ENCODE data around the gene PODXL2. TPM values are rescaled to one million over a fixed set of nuclear protein-coding genes. Genes with fewer than 3 reads are reported as not detected.

The PODXL2 gene
- total RNA-seq, 3 donors from 2014 or later: 5.4 to 18.5 (median 16.2) TPM

DNA sequence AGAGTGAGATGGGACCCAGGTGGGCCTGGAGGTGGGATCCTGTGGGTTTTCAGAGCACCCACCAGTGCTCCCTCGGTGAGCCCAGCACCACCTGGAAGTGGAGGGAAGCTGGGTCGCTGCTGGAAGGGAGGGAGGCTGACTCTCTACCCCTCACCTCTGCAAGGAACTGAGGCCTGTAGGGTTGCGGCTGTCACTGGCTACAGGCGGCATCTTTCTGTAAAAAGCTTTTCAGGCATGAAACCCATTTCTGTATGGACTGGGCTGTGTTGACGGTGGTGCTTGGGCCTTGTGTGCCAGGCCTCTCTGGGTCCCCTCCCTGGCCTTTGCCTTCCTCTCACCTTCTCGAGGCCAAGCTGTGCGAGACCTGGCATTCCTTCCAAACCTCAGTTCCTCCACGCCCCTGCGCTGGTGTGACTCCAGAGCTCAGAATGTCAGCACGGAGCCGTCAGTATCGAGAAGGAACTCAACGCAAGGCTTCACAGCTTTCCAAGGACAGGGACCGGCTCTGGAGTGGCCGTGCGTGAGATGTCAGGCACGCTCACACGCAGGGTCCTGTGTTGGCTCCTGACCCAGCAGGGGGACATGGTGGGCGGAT is 60.4 kb downstream of the PODXL2 start:
- peak in 2 of 3 donors; percentile 21 to 35 for DNase-seq
- Histone ChIP-seq H3K9me3 (no peaks in the 10 kb centered on the region), H3K36me3 (ENCODE audit: low read depth) (peaks cover 3% of the 10 kb centered on the region), H3K4me3 (no peak overlapping the region), H3K4me1 (ENCODE audit: low read depth) (peaks cover 2% of the 10 kb centered on the region)
- TF ChIP-seq, protein P1, sequence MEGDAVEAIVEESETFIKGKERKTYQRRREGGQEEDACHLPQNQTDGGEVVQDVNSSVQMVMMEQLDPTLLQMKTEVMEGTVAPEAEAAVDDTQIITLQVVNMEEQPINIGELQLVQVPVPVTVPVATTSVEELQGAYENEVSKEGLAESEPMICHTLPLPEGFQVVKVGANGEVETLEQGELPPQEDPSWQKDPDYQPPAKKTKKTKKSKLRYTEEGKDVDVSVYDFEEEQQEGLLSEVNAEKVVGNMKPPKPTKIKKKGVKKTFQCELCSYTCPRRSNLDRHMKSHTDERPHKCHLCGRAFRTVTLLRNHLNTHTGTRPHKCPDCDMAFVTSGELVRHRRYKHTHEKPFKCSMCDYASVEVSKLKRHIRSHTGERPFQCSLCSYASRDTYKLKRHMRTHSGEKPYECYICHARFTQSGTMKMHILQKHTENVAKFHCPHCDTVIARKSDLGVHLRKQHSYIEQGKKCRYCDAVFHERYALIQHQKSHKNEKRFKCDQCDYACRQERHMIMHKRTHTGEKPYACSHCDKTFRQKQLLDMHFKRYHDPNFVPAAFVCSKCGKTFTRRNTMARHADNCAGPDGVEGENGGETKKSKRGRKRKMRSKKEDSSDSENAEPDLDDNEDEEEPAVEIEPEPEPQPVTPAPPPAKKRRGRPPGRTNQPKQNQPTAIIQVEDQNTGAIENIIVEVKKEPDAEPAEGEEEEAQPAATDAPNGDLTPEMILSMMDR (IDR thresholded peaks at IDR 0.05): no peak
- intact Hi-C loops (cut with DNase I, micrococcal nuclease): no loop called here
- ATAC-seq: no peak

DNA sequence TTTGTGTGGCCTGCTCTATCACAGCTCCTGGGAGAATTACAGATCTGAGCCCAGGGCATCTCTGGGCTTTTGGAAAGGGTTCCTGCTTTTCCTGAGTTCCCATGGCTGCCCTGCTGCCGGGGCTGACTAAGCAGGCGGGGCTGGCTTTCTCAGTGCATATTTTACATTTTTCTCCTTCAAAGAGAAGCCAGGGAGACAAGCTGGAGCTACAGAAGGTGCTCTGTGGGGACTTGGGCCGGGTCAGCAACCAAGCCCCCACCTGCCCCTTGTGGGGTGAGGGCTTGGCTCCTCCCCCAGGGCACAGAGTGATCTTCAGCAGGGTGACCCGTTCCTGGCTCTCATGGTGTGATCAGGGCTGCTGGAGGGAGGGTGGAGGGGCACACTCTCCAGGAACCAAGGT is 61.1 kb downstream of the PODXL2 start:
- ATAC-seq: no peak
- TF ChIP-seq, protein P1 (IDR thresholded peaks at IDR 0.05): no peak
- no peaks in the 10 kb centered on the region for H3K9me3 ChIP-seq
- intact Hi-C loops (cut with DNase I, micrococcal nuclease): loop anchor here in 1 of 2 donors (10.0 kb wide), 1 partner anchor 125 kb away; no protein-coding TSS in a partner anchor
- H3K36me3 ChIP-seq (ENCODE audit: low read depth): peaks cover 3% of the 10 kb centered on the region
- H3K4me3 ChIP-seq: no peak overlapping the region
- DNase-seq: peak in 2 of 3 donors; percentile 14 to 23
- H3K4me1 ChIP-seq (ENCODE audit: low read depth): peaks cover 2% of the 10 kb centered on the region

DNA sequence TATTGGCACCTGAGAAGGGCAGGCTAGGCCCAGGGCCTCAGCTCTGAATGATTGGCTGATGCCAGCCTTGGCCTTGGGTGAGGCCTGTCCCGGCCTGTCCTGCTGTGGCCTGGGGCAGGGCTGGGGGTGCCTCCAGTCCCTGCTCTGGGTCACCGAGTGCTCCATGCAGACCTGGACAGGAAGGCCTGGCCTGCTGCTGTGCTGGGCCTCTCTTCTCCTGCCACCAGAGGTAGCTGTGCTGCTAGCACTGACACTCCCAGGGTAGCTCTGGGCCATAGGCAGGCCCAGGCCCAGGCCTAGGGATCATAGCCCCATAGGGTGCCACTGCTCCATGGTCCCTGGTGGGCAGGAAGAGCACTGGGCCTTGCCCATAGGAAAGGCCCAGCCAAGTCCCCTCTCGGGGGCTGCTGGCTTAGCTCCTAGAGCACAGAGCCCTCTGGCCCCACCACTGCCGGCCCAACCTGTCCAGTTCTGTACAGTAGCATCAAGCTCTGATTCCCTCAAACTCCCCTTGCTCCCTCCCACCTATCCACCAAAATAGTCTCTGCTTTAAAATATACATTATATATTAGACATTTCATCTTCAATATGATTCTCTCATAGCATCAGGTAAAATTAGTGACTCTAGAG is 62.0 kb downstream of the PODXL2 start:
- Histone ChIP-seq H3K9me3 (no peaks in the 10 kb centered on the region), H3K36me3 (ENCODE audit: low read depth) (peaks cover 3% of the 10 kb centered on the region), H3K4me1 (ENCODE audit: low read depth) (peaks cover 2% of the 10 kb centered on the region), H3K4me3 (no peak overlapping the region)
- DNase-seq (peak; percentile 42 to 50 (median 47)), ATAC-seq (peak; percentile 73)
- TF ChIP-seq, protein P1 (IDR thresholded peaks at IDR 0.05): no peak
- intact Hi-C loops (cut with DNase I, micrococcal nuclease): loop anchor here in 1 of 2 donors (10.0 kb wide), 1 partner anchor 124 kb away; no protein-coding TSS in a partner anchor

DNA sequence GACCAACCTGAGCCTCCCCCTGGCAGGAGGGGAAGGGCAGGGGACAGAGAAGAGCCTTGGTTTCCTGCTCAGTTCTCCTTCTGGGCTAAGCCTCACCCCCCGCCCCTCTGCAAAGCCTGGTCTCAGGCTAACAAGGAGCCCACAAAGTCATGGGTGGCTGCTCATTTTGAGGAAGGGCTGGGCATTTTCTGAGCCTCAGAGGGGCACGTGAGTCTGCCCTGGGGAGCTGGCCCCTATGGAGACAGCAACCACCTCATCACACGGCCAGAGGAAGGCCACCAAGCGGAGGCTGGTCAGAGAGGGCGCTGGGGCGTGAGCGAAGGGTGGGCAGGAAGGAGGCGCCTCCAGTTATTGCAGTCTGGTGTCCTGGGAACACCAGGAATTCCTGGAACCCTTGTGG is 62.5 kb downstream of the PODXL2 start:
- DNase-seq (peak in 2 of 3 donors; percentile 20 to 22), ATAC-seq (no peak)
- Histone ChIP-seq H3K4me3 (no peak overlapping the region), H3K9me3 (no peaks in the 10 kb centered on the region), H3K36me3 (ENCODE audit: low read depth) (peaks cover 3% of the 10 kb centered on the region), H3K4me1 (ENCODE audit: low read depth) (peaks cover 3% of the 10 kb centered on the region)
- intact Hi-C loops (cut with DNase I, micrococcal nuclease): loop anchor here in 1 of 2 donors (10.0 kb wide), 1 partner anchor 123 kb away; no protein-coding TSS in a partner anchor
- TF ChIP-seq, protein P1 (IDR thresholded peaks at IDR 0.05): no peak

DNA sequence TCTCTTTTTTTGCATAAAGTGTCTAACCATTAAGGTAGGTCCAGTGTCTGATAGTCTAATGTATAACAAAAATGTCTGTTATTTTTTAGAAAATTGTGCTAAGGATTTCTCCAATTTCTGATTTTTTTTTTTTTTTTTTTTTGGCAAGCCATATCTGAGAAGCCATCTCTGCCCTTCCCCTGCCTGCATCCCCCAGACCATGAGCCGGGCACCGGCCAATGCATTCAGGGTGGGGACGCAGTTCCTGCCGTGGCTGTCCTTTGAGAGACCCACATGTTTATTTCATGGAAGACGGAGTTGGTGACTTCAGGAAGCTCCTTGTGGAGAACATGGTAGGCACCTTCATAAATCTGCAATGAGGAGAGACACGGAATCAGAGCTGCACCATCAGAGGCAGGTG is 63.0 kb downstream of the PODXL2 start:
- H3K36me3 ChIP-seq (ENCODE audit: low read depth): peaks cover 3% of the 10 kb centered on the region
- TF ChIP-seq, protein P1 (IDR thresholded peaks at IDR 0.05): no peak
- H3K4me1 ChIP-seq (ENCODE audit: low read depth): peaks cover 8% of the 10 kb centered on the region
- H3K4me3 ChIP-seq: no peak overlapping the region
- no peaks in the 10 kb centered on the region for H3K9me3 ChIP-seq
- ATAC-seq: no peak
- intact Hi-C loops (cut with DNase I, micrococcal nuclease): loop anchor here in 1 of 2 donors (10.0 kb wide), 1 partner anchor 123 kb away; no protein-coding TSS in a partner anchor
- DNase-seq: peak in 1 of 3 donors; percentile 13

All from mucosa of descending colon (tissue), 3 donors.